ENCODE measurements around the gene PIWIL4.
A peak's percentile ranks its signal among the peaks of the same experiment; 100 is the strongest.

PIWIL4 gene

GRCh38 chr11:94537031-94537600, 30.1 kb upstream of the PIWIL4 start:
- H3K4me3 ChIP-seq (replicated peaks; ENCODE audit: low read depth, low read length): no peak overlapping the region
- no peak for TF ChIP-seq CTCF (IDR thresholded peaks at IDR 0.05; ENCODE audit: low read length, missing control alignments)
- peak; percentile 64 for DNase-seq (ENCODE audit: low read depth)

GRCh38 chr11:94539420-94539819, 27.7 kb upstream of the PIWIL4 start:
- no peak overlapping the region for H3K4me3 ChIP-seq (replicated peaks; ENCODE audit: low read depth, low read length)
- no peak for TF ChIP-seq CTCF (IDR thresholded peaks at IDR 0.05; ENCODE audit: low read length, missing control alignments)
- DNase-seq (ENCODE audit: low read depth): no peak

DNA sequence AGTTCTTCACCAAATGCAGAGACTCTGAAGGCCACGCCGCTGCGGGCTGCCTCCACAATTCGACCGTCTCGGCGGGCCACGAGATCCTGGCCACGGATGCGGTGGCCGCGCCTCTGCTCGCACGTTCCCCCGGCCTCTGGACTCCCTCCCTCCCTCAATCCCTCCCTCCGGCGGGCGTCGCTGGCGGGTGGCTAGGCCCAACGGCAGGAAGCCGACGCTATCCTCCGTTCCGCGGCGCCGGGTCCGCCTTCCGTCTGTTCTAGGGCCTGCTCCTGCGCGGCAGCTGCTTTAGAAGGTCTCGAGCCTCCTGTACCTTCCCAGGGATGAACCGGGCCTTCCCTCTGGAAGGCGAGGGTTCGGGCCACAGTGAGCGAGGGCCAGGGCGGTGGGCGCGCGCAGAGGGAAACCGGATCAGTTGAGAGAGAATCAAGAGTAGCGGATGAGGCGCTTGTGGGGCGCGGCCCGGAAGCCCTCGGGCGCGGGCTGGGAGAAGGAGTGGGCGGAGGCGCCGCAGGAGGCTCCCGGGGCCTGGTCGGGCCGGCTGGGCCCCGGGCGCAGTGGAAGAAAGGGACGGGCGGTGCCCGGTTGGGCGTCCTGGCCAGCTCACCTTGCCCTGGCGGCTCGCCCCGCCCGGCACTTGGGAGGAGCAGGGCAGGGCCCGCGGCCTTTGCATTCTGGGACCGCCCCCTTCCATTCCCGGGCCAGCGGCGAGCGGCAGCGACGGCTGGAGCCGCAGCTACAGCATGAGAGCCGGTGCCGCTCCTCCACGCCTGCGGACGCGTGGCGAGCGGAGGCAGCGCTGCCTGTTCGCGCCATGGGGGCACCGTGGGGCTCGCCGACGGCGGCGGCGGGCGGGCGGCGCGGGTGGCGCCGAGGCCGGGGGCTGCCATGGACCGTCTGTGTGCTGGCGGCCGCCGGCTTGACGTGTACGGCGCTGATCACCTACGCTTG, 23.2 kb upstream of the PIWIL4 start, which contains the start of gene FUT4:
TSS of gene FUT4 (plus strand) at position 227 of the 951 bp plus-strand sequence. CDS start at position 440, 213 bp downstream.
- no peak for TF ChIP-seq CTCF (IDR thresholded peaks at IDR 0.05; ENCODE audit: low read length, missing control alignments)
- H3K4me3 ChIP-seq (replicated peaks; ENCODE audit: low read depth, low read length): peak within 1 kb of the TSS; percentile 57
- peak; percentile 76 for DNase-seq (ENCODE audit: low read depth)

DNA sequence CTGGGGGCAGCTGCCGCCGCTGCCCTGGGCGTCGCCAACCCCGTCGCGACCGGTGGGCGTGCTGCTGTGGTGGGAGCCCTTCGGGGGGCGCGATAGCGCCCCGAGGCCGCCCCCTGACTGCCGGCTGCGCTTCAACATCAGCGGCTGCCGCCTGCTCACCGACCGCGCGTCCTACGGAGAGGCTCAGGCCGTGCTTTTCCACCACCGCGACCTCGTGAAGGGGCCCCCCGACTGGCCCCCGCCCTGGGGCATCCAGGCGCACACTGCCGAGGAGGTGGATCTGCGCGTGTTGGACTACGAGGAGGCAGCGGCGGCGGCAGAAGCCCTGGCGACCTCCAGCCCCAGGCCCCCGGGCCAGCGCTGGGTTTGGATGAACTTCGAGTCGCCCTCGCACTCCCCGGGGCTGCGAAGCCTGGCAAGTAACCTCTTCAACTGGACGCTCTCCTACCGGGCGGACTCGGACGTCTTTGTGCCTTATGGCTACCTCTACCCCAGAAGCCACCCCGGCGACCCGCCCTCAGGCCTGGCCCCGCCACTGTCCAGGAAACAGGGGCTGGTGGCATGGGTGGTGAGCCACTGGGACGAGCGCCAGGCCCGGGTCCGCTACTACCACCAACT, 22.4 kb upstream of the PIWIL4 start:
- no peak for DNase-seq (ENCODE audit: low read depth)
- TF ChIP-seq CTCF (IDR thresholded peaks at IDR 0.05; ENCODE audit: low read length, missing control alignments): no peak
- H3K4me3 ChIP-seq (replicated peaks; ENCODE audit: low read depth, low read length): peak overlapping the region; percentile 57

- DNase-seq (ENCODE audit: low read depth): no peak
- H3K4me3 ChIP-seq (replicated peaks; ENCODE audit: low read depth, low read length): peak overlapping the region; percentile 57
- no peak for TF ChIP-seq CTCF (IDR thresholded peaks at IDR 0.05; ENCODE audit: low read length, missing control alignments)
Measured at GRCh38 chr11:94545264-94546161, 21.7 kb upstream of the PIWIL4 start.

GRCh38 chr11:94546162-94546470, 21.1 kb upstream of the PIWIL4 start:
- H3K4me3 ChIP-seq (replicated peaks; ENCODE audit: low read depth, low read length): peak overlapping the region; percentile 57
- TF ChIP-seq CTCF (IDR thresholded peaks at IDR 0.05; ENCODE audit: low read length, missing control alignments): no peak
- no peak for DNase-seq (ENCODE audit: low read depth)

Data from fibroblast of pulmonary artery (primary cell).